GM21786 (cell line): ENCODE results near the gene GMDS.

ENCODE experiments used
- ATAC-seq: cut with Tn5 transposase; IDR thresholded peaks from one replicate; pipeline ENCODE4 v1.9.1; 2021; ENCODE audit not compliant: unreplicated experiment

The GMDS gene

DNA sequence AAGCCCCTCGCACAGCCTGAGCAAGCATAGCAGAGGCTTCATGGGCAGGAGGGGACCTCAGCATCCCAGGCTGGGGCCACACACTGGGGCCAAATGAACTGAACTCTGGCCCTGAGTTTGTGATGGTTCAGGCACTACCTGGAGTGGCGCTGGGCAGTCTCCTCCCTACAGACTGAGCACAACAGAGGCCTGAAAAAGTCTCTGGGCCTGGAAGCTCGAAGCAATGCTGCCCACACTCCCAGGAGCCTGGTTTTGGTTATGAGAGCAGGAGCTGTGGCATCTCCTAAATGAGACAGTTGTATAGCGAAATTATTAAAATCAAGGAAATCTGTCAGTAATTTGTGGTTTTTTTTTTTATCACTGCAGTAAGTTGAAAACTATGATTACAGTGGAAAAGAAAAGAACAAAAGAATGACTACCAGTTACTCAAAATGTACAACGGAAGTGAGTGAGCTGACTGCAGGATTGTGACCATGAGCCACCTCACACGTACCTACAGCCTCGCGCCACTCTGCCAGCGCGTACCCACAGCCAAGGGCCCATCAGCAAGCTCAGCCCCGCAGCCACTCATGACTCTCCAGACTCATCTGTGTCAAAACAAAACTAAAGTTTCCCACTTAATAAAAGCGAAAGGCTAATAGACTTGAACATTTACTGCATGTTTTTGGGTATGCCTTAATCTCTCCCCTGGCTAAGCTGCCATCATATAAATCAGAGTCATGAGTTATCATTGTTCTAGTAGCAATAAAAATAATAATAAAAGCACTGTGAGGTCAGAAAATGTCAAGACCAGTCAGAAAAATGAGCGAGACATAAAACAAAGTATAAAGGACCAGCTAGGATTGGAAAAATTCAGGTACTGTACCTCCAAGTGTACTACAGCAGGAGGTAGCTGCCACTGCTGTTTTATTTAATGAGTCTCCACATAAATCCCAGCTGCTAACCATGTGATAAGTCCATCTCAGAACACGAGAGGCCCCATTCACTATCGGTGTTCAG lies 458.7 kb downstream of the GMDS start:
- no peak for ATAC-seq

DNA sequence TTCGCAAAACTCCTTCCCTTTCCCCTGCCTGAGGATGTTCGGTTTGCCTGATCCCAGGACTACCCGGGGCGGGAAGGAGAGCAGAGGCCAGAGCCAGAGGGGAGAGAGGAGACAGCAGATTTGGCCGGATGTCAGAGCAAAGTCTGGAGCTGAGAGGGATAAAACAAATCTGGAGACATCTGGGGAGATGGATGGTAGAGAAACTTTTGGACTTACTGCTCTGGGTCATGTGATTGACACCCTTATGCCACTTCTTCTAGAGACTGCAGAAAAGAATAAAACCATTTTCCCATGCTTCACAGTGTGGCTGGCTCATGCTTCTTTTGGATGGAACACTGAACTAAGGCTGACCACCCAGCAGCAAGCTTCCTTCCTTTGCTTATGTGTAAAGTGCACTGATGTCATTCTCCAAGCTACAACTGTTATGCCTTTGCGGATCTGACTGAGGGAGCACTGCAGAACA lies 461.0 kb downstream of the GMDS start:
- ATAC-seq = no peak

DNA sequence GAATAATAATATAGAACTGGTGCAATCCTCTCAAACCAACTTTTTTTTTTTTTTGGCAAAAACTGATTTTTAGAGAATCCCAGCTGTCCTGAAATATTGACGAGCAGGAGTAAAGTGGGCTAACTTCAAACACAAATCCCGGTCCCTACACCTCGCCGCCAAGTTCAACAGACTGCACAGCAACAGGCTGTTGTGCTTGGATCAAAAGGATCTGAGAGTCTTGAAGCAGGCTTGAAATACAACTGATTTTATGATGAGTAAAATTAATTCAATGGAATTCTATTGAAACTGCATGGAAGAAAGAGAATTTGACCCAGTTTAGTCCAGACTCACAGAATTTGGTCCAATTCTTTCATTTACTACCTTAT lies 463.6 kb downstream of the GMDS start:
- no peak for ATAC-seq

DNA sequence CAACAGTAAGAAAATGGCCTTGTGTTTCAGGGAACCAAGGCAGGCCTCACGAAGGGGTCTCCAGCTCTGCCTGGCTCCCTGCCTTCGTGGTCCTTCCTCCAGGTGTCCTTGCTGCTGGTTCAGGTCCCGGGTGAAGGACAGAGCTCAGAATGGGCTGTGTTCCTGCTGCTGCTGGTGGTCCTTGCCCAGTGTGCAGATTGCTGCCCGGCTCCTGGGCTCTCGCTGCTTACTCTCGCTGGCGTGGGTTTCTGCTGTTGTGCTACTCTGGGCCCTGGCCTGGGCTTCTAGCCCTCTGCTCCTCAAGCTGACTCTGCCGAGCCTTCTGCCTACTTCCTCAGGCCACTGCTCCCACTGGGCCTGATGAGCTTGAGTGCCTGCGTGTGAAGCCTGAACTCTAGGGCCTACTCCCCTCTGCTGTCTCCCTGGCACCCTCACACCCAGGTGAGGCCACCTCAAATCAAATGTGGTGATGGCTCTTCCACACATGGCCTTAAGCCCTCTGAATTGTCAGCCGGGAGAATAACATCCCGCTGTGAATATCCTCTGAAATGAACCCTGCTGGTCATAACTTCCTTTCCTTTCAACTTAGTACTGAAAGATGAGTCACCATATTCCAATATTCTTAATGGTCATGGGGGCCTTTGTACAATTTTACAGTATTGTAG lies 464.1 kb downstream of the GMDS start:
- ATAC-seq = no peak

DNA sequence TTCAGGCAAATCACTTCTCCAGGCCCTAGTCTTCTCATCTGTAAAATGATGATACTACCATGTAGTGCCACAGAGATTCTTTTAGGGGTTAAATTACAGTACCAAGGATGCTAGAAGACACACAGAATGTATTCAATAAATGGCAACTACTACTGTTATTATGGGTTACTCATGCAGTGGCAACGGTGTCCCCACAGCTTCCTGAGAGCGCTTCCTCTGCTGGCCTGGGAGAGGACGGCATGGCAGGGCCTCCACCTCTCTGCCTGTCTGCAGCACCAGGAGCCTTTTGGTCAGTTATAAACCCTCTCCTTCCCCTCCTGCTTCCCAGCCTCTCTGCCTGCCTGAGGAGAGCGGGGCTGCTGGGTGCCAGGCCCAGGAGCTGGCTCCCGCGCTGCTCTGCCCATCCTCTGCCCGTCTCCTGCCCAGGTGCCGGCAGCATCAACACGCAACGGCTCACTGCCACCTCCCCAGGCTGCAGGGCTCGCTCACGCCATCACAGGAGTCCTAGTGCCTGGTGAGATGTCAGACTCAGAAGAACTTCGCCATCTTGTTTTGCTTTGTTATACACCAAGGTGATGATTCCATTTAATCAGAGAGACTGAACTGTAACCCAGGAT lies 465.0 kb downstream of the GMDS start:
- no peak for ATAC-seq

DNA sequence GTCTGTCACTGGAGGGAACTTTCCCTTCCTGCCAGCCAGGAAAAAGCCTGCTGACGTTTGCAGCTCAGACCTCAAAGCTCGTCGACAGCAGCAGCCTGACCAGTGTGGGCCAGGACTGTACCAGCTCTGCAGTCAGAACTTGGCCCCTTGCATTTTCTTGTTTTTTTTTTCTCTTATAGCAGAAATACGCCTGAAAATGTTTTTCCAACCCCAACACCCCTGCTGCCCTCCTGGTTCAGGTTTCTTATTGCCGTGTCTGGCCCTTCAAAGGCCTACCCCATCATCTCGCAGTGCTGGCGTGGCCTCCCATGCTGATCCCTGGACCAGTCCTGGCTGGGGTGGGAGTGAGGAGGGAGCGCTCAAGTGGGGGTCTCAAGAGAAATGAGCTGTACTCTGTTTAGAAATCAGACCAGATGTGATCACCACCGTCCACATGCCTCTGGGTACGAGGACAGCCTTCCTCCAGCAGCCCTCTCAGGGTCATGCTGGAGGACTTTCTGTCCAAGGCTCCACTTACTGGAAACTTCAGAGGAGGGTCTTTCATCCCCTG lies 466.6 kb downstream of the GMDS start:
- ATAC-seq = no peak

DNA sequence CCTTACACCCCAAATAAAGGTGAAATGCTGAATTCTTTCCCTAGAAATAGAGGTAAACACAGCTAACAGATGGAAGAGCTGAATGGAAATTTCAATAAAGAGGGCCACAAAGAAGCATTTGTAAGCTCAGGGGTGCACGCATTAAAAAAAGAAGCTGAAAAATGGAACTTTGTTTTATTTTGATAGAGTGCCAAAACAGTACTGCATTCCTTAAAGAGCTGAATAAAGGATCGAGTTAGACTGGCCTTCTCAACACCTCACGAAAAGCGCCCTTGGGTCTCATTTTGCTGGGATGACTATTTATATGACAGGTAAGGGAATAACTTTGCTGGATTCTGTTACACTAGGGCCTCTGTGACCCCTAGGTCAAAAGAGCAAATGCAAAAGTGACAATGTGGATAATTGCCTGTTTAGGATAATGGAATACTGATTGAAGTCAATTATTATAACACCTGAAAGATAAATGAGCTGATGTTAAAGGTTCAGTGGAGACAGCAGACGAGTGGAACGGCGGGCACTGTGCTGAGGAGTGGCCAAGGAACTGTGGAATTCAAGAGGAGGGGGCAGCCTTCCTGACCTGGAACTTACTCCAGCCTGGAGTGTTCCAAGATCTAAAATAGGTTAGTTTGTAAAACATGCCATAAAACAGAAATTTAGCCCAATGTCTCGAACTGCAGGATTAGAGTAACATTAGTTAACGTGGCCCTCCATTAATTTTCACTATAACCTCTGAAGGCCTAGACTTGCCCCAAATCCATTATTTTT lies 467.3 kb downstream of the GMDS start:
- ATAC-seq = no peak

DNA sequence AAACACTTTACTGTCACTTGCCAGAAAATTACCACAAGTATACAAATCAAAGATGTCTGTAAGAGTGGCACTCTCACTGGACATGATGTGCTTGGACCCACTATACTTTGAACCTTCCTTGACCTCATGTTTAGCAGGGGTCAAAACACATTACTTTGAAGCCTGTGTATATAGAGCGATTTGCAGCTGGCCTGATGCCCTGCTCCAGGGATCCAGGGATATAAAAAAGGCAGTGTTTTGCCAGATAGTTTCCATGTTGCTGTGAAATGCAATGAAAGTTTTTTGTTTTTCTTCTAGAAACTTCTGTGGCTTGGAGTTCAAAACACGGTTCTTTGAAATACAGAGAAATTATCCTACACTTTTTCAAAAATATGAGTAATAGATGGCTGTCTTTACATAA lies 470.0 kb downstream of the GMDS start:
- no peak for ATAC-seq

DNA sequence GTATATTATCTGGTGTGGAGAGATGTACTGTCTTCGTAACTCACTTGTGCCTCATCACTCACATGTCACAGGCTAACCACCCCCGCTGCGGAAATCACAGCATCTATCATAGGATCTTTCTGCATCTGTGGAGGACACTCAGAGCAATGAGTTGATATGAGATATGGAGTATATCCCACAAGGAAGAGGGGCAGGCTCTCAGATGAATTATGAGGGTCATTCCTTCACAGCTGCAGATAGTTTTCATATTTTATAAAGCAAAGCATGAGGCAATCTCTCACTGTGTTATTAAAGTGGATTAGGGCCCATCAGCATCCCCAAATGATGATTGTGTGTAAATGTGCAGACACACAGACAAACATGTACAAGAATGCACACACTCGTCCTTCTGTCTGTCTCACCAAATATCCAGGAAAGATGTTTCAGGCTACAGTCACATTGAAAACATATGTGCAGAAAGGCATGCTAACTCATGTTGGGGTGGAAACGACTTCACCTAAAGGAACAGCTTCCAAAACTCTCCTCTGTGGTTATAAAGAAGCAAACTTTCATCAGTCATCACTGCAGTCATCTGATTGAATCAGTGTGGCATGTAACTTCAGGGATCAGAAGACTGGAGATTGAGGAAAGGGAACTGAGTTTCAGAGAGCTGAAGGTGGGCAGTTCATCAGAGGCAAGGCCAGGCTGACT lies 471.0 kb downstream of the GMDS start:
- no peak for ATAC-seq

DNA sequence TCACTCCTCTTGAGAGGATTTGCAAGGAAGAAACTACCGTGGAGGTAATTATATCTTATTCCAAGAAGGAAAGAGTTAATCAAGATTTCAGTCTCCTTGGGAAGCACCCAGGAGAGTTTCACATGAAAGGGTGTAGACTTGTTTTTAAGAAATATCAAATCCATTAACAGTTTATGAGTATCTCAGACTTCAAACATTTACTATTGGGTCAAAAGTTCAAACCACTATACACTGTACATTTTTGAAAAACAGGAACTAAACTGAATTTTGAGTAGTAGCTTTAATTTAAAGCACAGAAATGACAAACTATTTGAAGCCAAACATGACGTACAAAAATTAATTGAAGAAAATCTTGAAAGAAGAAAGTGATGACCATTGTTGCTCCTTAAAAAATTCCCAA lies 471.7 kb downstream of the GMDS start:
- no peak for ATAC-seq

DNA sequence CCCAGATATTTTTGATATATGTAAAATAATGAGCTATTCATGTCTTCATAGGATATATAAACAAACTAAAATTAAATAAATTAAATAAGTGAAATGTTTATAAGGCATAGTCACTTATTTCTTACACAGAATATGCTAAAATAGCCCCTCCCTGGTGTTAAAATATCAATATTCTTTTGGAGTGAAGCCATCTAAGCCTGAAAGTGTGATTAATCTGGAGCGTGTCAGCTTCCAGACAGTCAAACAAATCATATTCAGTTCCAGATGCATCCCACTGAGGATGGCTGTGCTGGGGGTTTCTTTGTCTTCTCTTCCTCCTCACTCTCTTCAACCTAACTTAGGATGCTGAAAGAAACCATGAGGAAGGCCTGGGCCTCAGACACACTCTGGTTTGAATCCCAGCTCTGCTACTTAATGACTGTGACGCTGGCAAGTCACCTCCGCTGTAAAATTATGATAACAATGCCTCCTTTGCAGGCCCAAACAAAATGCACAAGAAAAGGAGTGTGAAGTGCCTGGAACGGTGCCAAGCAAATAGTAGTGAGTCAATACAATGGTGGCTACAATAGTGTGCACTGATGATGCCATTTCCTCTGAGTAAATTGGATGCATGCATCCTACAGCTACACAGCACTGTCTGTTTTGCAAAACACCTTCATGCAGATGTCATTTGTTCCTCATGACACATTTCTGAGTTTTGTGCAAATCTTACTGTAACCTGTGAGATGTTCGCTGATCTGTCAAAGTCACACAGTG lies 474.3 kb downstream of the GMDS start:
- ATAC-seq = no peak

DNA sequence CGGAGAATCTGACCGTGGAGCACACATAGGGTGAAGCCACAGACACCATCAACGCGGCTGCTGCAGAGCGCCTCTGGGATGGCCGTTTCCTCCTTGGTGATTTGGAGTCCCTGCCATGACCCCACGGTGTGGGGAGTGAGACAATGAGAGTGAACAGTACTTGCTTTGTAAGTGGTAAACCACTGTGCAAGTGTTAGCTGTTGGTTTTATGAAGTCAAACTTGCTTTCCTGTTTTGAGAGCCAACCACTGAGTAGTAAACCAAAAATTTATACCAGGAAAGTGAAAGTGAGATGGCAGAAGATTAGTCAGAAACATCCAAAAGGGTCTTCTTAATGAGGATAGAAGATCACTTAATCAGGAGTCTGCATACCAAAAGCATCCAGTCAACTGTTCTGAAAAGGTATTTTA lies 475.0 kb downstream of the GMDS start:
- ATAC-seq = peak; percentile 70

DNA sequence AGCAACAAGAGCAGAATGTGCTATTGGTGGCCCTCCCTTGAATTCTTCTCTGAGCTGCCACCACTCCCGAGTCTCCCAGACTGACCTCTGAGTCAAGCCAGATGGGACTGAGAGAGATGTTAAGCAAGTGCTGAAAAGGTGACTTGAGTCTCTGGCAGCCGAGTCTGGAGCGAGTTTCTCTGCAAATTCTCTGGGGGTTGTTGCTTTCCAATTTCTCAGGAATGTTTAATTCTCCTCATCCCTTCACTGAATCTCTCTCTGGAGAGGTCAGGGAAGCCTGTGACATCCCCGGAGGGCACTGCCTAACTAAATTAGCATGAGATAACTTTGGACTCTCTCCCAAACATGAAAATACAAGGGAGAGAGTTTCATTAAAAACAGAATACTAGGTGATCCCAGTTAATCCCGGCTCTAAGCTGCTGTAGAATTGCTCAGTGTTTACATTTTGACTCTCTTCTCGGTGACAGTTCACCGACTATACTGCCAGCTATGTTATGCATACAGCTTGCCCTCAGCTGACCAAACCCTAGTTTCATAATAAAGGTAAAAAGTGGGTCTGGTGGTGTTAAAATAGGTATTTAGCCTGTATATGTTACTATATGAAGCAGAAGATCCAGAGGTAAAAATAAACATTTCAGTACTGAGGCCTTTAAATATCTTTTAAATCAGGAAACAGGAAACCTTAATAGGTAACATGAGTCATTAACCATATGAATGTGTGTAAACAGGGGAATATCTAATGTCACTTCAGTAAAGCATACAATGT lies 477.7 kb downstream of the GMDS start:
- ATAC-seq = no peak

DNA sequence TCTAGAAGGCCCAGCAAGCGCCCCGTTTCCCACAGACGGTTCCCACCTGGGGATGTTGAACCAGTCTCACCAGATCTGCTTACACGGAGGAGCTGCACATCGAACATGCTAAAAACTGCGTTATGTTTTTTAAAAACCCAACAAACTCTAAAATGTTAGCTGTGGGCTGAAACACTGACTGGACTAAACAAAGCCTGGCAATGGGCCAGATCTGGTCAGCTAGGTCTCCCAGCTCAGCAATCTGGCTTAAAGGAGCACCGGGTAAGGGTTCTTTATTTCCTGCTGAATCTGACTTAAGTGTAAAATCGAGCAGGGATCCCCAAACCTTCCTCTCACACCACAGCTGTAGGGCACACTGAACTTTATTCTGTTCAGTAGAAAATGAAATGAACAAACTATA lies 478.8 kb downstream of the GMDS start:
- ATAC-seq = no peak

DNA sequence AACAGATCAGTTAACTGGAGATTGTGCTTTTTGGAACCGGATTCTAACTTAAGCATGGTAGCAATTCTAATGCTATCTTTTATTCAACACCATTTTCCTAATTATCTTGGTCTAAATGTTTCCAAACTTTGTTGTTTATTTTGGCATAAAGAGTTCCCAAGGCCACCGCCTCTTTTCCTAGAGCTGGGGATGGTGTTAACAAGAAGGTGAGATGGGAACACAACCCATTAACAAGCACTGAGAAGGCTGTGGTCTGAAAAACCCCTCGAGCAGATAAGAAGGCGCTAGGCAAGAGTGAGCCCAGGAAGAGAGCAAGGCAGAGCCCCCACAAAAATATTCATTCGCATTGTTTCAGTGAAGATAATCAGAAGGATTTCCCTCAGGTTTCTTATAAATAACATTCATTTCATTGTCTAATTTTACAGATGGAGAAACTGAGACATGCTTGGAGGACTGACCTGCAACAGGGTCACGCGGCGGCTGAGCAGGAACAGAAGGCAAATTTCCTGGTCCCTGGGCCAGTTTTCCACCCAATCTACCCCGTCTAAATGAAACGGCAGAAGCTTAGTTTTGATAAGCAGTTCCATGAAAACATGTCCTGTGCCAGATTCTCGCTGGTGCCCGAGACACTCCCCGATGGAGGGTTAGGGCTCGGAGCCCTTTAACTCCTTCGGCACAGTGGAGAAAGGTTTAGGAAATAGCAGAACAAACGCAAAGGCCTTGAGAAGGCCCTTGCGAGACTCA lies 480.1 kb downstream of the GMDS start:
- no peak for ATAC-seq

DNA sequence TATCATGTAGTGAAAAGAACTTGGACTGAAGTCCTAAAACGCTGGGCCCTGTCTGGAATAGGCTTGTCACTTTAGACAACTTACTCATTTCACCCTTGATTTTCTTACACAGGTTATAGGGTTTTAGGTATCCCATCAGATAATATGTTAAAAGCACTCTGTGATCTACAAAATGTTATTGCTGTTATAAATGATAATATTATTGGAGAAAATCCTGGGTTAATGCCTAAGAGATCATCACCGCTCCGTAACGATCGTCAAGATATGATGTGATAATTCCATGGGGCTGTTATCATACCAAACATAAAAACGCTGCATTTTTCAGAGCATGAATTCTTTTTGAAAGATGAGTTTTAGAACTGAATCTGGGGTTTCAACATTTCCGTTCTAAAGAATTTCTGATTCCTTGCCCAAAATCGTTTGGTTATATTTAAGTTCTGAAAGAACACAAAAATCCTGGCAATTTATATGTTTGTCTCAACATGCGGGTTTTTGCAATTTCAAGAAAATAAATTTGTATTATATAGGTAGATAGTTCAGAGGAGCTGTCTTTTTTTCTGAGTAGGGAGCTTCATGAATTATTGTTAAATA lies 480.9 kb downstream of the GMDS start:
- no peak for ATAC-seq

DNA sequence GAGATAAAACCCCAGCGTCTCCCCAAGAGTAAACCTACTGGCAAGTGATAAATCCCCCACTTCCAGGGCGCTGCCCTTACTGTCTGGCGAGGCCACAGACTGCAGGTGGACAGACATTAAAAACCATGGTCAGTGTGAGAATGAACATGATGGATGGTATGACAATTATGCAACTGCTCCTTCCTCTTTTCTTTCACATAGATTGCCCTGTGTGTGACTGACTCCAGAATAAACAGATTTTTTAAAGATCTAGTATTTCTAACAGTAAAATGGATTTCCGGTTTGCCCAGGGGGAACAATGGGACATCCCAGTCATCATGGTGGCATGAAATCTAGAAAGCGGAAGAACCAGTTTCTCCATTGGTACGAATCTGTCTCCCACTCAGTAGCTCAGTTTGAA lies 482.0 kb downstream of the GMDS start:
- no peak for ATAC-seq

DNA sequence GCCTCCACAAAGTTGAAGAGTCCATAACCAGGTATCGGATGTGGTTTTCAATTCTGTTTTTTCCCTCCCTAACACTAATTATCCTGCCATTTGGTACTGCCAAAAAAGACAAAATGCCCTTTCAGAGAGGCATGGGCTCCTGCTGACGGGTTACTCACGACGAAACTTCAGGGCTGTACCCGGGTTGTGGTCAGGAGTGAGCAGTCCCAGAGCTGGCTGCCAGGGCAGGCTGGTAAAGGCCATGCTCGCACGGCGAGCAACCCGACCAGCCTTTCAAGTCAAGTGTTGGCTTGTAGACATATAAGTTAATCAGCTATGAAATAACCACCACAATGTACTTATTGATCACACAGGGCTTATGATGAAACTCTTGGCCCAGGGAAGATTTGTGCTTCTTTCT lies 483.2 kb downstream of the GMDS start:
- no peak for ATAC-seq
